ENCODE data around the gene NLGN3.

The NLGN3 gene

DNA sequence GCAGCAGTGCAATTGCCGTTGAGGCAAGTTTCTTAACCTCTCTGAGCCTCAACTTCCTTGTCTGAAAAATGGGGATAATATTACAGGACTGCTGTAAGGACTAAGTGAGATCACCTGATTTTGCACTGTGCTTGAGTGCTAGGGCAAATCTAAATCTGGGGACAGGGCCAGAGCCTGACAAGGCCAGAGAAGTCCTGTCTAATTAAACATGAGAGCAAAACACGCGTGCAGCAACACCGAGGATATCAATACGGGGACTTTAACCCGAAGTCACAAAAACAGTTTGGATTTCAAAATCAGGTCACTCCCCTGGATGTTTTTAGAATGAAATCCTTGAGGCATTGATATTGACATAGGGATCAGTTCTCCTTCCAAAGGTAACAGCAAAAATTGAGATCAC lies 72.7 kb downstream of the NLGN3 start:
- DNase-seq, result no peak
